ENCODE results near the gene AIFM1.

- no peak for TF ChIP-seq RAD21 (IDR thresholded peaks at IDR 0.05; ENCODE audit: low read depth)
- TF ChIP-seq, protein P1, sequence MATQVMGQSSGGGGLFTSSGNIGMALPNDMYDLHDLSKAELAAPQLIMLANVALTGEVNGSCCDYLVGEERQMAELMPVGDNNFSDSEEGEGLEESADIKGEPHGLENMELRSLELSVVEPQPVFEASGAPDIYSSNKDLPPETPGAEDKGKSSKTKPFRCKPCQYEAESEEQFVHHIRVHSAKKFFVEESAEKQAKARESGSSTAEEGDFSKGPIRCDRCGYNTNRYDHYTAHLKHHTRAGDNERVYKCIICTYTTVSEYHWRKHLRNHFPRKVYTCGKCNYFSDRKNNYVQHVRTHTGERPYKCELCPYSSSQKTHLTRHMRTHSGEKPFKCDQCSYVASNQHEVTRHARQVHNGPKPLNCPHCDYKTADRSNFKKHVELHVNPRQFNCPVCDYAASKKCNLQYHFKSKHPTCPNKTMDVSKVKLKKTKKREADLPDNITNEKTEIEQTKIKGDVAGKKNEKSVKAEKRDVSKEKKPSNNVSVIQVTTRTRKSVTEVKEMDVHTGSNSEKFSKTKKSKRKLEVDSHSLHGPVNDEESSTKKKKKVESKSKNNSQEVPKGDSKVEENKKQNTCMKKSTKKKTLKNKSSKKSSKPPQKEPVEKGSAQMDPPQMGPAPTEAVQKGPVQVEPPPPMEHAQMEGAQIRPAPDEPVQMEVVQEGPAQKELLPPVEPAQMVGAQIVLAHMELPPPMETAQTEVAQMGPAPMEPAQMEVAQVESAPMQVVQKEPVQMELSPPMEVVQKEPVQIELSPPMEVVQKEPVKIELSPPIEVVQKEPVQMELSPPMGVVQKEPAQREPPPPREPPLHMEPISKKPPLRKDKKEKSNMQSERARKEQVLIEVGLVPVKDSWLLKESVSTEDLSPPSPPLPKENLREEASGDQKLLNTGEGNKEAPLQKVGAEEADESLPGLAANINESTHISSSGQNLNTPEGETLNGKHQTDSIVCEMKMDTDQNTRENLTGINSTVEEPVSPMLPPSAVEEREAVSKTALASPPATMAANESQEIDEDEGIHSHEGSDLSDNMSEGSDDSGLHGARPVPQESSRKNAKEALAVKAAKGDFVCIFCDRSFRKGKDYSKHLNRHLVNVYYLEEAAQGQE (IDR thresholded peaks at IDR 0.05; ENCODE audit: low read depth): no peak
- no peak for TF ChIP-seq NFIC (IDR thresholded peaks at IDR 0.05)
- no peak for TF ChIP-seq TAF1 (IDR thresholded peaks at IDR 0.05; ENCODE audit: low read depth)
- TF ChIP-seq CEBPB (IDR thresholded peaks at IDR 0.05): no peak
These were observed 18.0 kb downstream of the AIFM1 start for GRCh38 chrX:130147631-130148030.

Data from Ishikawa (cell line).